A549 (cell line): ENCODE results near the gene BRPF1.

Experiments
- EP300 ChIP-seq, 2 experiments: fragments of >200 bp; sonication (Bioruptor Twin); formaldehyde crosslinking; IDR thresholded peaks; 2 replicates in 1 of 2; 3 replicates in 1 of 2; pipeline ENCODE4 v1.6.1; 2016 to 2017
- ESRRA ChIP-seq: fragments of 150-350 bp; IDR thresholded peaks from 2 replicates; pipeline ENCODE4 v1.6.1; 2014; ENCODE audit warnings: mild to moderate bottlenecking, low read length, borderline replicate concordance
- HDAC2 ChIP-seq: fragments of 200-600 bp; sonication (generic); IDR thresholded peaks from 2 replicates; pipeline ENCODE4 v1.6.1; 2016
- NPAS2 ChIP-seq: fragments of 250-450 bp; sonication (Bioruptor Pico); IDR thresholded peaks from 2 replicates; pipeline ENCODE4 v1.8.0; 2022; ENCODE audit warnings: mild to moderate bottlenecking, moderate library complexity, borderline replicate concordance
- POLR2A ChIP-seq: IDR thresholded peaks from 2 replicates; pipeline ENCODE4 v1.6.1; 2012; ENCODE audit warnings: mild to moderate bottlenecking, low read length
- SMC3 ChIP-seq: fragments of >200 bp; sonication (Bioruptor Twin); formaldehyde crosslinking; IDR thresholded peaks from 3 replicates; pipeline ENCODE4 v1.6.1; 2018; ENCODE audit warnings: inconsistent platforms
- TF ChIP-seq, protein P1 (sequence below): fragments of >200 bp; sonication (Bioruptor Twin); formaldehyde crosslinking; IDR thresholded peaks from 3 replicates; pipeline ENCODE4 v1.5.1; 2016
- TF ChIP-seq, protein P2 (sequence below): fragments of 450-650 bp; IDR thresholded peaks from 2 replicates; pipeline ENCODE4 v1.6.1; 2014; ENCODE audit warnings: antibody characterized with exemption

- TF ChIP-seq EP300 (IDR thresholded peaks at IDR 0.05) (no peak), ESRRA (no peak), POLR2A (no peak), NPAS2 (no peak), SMC3 (no peak), HDAC2 (no peak)
- TF ChIP-seq, protein P1, sequence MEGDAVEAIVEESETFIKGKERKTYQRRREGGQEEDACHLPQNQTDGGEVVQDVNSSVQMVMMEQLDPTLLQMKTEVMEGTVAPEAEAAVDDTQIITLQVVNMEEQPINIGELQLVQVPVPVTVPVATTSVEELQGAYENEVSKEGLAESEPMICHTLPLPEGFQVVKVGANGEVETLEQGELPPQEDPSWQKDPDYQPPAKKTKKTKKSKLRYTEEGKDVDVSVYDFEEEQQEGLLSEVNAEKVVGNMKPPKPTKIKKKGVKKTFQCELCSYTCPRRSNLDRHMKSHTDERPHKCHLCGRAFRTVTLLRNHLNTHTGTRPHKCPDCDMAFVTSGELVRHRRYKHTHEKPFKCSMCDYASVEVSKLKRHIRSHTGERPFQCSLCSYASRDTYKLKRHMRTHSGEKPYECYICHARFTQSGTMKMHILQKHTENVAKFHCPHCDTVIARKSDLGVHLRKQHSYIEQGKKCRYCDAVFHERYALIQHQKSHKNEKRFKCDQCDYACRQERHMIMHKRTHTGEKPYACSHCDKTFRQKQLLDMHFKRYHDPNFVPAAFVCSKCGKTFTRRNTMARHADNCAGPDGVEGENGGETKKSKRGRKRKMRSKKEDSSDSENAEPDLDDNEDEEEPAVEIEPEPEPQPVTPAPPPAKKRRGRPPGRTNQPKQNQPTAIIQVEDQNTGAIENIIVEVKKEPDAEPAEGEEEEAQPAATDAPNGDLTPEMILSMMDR: no peak
- TF ChIP-seq, protein P2, sequence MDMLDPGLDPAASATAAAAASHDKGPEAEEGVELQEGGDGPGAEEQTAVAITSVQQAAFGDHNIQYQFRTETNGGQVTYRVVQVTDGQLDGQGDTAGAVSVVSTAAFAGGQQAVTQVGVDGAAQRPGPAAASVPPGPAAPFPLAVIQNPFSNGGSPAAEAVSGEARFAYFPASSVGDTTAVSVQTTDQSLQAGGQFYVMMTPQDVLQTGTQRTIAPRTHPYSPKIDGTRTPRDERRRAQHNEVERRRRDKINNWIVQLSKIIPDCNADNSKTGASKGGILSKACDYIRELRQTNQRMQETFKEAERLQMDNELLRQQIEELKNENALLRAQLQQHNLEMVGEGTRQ: no peak
Observed at GRCh38 chr3:9717563-9717962, 14.0 kb upstream of the BRPF1 start.
